Measurements from ENCODE around the gene RXFP1. TPM values are rescaled to one million over a fixed set of nuclear protein-coding genes. Genes with fewer than 3 reads are reported as not detected.
A peak's percentile ranks its signal among the peaks of the same experiment; 100 is the strongest.

Gene RXFP1
- polyA plus RNA-seq, 1 of the 3 experiments (the other 2 are of a cell fraction), result not detected

DNA sequence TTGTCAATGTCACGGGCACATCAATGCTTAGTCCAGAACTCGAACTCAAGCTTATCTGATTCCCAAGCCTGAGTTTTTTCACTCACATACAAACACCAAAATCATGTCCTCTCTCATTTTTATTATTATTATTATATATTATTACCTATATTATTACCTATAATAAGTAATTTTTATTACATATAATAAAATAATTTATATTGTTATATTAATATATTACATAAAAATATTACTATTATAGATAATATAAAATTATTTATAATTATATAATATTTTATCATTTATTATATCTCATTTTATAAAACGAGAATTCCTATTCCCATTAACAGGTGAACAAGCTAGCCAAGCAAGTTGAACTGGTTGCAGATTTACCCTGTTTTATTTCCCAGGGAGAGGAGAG lies 13.0 kb downstream of the RXFP1 start:
- Histone ChIP-seq H3K4me3 (ENCODE audit: low read depth in 2 of 2, low read length in 1 of 2) (no peak overlapping the region), H3K9me3 (no peaks in the 10 kb centered on the region), H3K36me3 (replicated peaks in 1 of 2; ENCODE audit: control insufficient read depth in 1 of 2, insufficient read depth in 2 of 2, low read length in 1 of 2) (no peaks in the 10 kb centered on the region), H4K20me1 (ENCODE audit: insufficient read depth) (no peaks in the 10 kb centered on the region), H3K79me2 (ENCODE audit: insufficient read depth) (no peaks in the 10 kb centered on the region), H3K9me2 (no peaks in the 10 kb centered on the region), H3K27ac (ENCODE audit: low read depth in 2 of 2, low read length in 1 of 2) (no peak overlapping the region), H3K27me3 (ENCODE audit: insufficient read depth) (no peaks in the 10 kb centered on the region), H3K9ac (no peak overlapping the region), H2AFZ (ENCODE audit: low read depth) (no peak overlapping the region), H3F3A (replicated peaks; ENCODE audit: insufficient read depth) (no peaks in the 10 kb centered on the region), H3K4me1 (ENCODE audit: control insufficient read depth in 1 of 2, insufficient read depth in 2 of 2, low read depth in 1 of 2, low read length in 1 of 2) (no peaks in the 10 kb centered on the region), H3K4me2 (0 out of 2 replicates have a peak overlapping the region, but pooled peaks have one; percentile 33)
- no peak for DNase-seq
- POLR2A ChIA-PET, result no interaction called here
- CTCF ChIA-PET, result no interaction called here
- TF ChIP-seq NRF1 (IDR thresholded peaks at IDR 0.05; ENCODE audit: low read depth, low read length) (no peak), MXI1 (IDR thresholded peaks at IDR 0.05; ENCODE audit: low read depth, low read length) (no peak), JUND (IDR thresholded peaks at IDR 0.05) (no peak), RAD21 (IDR thresholded peaks at IDR 0.05; ENCODE audit: low read length) (no peak), GABPA (IDR thresholded peaks at IDR 0.05; ENCODE audit: low read depth) (no peak), YY1 (IDR thresholded peaks at IDR 0.05; ENCODE audit: low read depth) (no peak), FOXJ3 (CRISPR knock-in tag; IDR thresholded peaks at IDR 0.05) (no peak), CHD2 (IDR thresholded peaks at IDR 0.05; ENCODE audit: low read length, partially characterized antibody) (no peak)
- TF ChIP-seq, protein P1, sequence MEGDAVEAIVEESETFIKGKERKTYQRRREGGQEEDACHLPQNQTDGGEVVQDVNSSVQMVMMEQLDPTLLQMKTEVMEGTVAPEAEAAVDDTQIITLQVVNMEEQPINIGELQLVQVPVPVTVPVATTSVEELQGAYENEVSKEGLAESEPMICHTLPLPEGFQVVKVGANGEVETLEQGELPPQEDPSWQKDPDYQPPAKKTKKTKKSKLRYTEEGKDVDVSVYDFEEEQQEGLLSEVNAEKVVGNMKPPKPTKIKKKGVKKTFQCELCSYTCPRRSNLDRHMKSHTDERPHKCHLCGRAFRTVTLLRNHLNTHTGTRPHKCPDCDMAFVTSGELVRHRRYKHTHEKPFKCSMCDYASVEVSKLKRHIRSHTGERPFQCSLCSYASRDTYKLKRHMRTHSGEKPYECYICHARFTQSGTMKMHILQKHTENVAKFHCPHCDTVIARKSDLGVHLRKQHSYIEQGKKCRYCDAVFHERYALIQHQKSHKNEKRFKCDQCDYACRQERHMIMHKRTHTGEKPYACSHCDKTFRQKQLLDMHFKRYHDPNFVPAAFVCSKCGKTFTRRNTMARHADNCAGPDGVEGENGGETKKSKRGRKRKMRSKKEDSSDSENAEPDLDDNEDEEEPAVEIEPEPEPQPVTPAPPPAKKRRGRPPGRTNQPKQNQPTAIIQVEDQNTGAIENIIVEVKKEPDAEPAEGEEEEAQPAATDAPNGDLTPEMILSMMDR (IDR thresholded peaks at IDR 0.05), result no peak
- WGBS (ENCODE audit: low lambda C conversion rate), result 52% methylated on average over 3 of the region's 3 CpGs

DNA sequence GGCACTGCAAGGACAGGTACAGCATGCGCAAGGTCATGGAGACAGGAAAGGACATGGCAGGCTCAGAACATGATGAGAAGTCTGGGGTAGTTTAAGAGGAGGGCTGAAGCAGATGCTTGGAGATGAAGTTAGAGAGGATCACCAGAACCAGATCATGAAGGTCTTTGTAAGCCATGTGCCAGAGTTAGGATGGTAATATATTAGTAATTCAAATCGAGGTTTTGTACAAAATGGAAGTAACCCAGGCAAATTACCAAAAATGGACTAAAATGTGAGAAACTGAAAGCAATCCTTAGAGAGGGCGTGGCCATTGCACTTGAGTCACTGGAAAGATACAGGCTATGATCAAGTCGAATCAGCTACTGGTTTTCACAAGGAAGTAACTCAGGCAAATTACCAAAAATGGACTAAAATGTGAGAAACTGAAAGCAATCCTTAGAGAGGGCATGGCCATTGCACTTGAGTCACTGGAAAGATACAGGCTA lies 13.5 kb downstream of the RXFP1 start:
- no peak for DNase-seq
- Histone ChIP-seq H3K36me3 (replicated peaks in 1 of 2; ENCODE audit: control insufficient read depth in 1 of 2, insufficient read depth in 2 of 2, low read length in 1 of 2) (no peaks in the 10 kb centered on the region), H3K4me1 (ENCODE audit: control insufficient read depth in 1 of 2, insufficient read depth in 2 of 2, low read depth in 1 of 2, low read length in 1 of 2) (no peaks in the 10 kb centered on the region), H2AFZ (ENCODE audit: low read depth) (peak overlapping the region; percentile 38; the same call in 1 of the 2 replicates), H4K20me1 (ENCODE audit: insufficient read depth) (no peaks in the 10 kb centered on the region), H3K27ac (ENCODE audit: low read depth in 2 of 2, low read length in 1 of 2) (no peak overlapping the region), H3F3A (replicated peaks; ENCODE audit: insufficient read depth) (no peaks in the 10 kb centered on the region), H3K9me3 (no peaks in the 10 kb centered on the region), H3K9me2 (no peaks in the 10 kb centered on the region), H3K4me2 (0 out of 2 replicates have a peak overlapping the region, but pooled peaks have one; percentile 33), H3K9ac (no peak overlapping the region), H3K79me2 (ENCODE audit: insufficient read depth) (no peaks in the 10 kb centered on the region), H3K4me3 (ENCODE audit: low read depth in 2 of 2, low read length in 1 of 2) (no peak overlapping the region), H3K27me3 (ENCODE audit: insufficient read depth) (no peaks in the 10 kb centered on the region)
- WGBS (ENCODE audit: low lambda C conversion rate), result 41% methylated on average over 4 of the region's 4 CpGs
- ChIA-PET CTCF (no interaction called here), POLR2A (no interaction called here)
- TF ChIP-seq SIN3A (IDR thresholded peaks at IDR 0.05; ENCODE audit: borderline replicate concordance, low read depth, low read length) (no peak), FOXM1 (IDR thresholded peaks at IDR 0.05; ENCODE audit: low read depth) (no peak), GATA2 (CRISPR knock-in tag; IDR thresholded peaks at IDR 0.05) (no peak), MXI1 (IDR thresholded peaks at IDR 0.05; ENCODE audit: low read depth, low read length) (no peak), RXRA (IDR thresholded peaks at IDR 0.05; ENCODE audit: borderline replicate concordance, low read depth) (no peak), MEF2A (IDR thresholded peaks at IDR 0.05; ENCODE audit: borderline replicate concordance, low read depth) (no peak), RCOR1 (IDR thresholded peaks at IDR 0.05; ENCODE audit: low read length) (no peak), TAF1 (IDR thresholded peaks at IDR 0.05; ENCODE audit: borderline replicate concordance, low read depth, low read length) (no peak)
- TF ChIP-seq, protein P1 (IDR thresholded peaks at IDR 0.05), result no peak
- TF ChIP-seq, protein P2, sequence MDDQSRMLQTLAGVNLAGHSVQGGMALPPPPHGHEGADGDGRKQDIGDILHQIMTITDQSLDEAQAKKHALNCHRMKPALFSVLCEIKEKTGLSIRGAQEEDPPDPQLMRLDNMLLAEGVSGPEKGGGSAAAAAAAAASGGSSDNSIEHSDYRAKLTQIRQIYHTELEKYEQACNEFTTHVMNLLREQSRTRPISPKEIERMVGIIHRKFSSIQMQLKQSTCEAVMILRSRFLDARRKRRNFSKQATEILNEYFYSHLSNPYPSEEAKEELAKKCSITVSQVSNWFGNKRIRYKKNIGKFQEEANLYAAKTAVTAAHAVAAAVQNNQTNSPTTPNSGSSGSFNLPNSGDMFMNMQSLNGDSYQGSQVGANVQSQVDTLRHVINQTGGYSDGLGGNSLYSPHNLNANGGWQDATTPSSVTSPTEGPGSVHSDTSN (IDR thresholded peaks at IDR 0.05), result no peak
- TF ChIP-seq, protein P3, sequence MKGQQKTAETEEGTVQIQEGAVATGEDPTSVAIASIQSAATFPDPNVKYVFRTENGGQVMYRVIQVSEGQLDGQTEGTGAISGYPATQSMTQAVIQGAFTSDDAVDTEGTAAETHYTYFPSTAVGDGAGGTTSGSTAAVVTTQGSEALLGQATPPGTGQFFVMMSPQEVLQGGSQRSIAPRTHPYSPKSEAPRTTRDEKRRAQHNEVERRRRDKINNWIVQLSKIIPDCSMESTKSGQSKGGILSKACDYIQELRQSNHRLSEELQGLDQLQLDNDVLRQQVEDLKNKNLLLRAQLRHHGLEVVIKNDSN (IDR thresholded peaks at IDR 0.05; ENCODE audit: borderline replicate concordance, low read depth), result no peak
- TF ChIP-seq, protein P4, sequence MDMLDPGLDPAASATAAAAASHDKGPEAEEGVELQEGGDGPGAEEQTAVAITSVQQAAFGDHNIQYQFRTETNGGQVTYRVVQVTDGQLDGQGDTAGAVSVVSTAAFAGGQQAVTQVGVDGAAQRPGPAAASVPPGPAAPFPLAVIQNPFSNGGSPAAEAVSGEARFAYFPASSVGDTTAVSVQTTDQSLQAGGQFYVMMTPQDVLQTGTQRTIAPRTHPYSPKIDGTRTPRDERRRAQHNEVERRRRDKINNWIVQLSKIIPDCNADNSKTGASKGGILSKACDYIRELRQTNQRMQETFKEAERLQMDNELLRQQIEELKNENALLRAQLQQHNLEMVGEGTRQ (IDR thresholded peaks at IDR 0.05; ENCODE audit: borderline replicate concordance, low read depth, low read length), result no peak

Measured in SK-N-SH (cell line).